A172 (cell line): ENCODE data around the gene CELF2. TPM values are rescaled to one million over a fixed set of nuclear protein-coding genes. Genes with fewer than 3 reads are reported as not detected.
"Not testable (repeated sequence)": the region's sequence is repeated elsewhere in the genome, so short reads cannot be mapped to it uniquely, and the experiment has no call there.

Experiments
- DNase-seq: peaks from one replicate; pipeline ENCODE4 v3.0.0-alpha.2; 2015; ENCODE audit warnings: low spot score
- total RNA-seq: library from RNA; depleted of rRNA; stranded (reverse); fragments of >200 nt; shearing (Covaris generic); gene quantifications from 2 replicates; pipeline ENCODE4 v1.2.3, GENCODE V29; 2014

The CELF2 gene
- total RNA-seq, 1 experiment from 2014 or later = 0.10 TPM

GRCh38 chr10:11328264-11329061 is 310.8 kb downstream of the CELF2 start:
- no peak for DNase-seq

DNA sequence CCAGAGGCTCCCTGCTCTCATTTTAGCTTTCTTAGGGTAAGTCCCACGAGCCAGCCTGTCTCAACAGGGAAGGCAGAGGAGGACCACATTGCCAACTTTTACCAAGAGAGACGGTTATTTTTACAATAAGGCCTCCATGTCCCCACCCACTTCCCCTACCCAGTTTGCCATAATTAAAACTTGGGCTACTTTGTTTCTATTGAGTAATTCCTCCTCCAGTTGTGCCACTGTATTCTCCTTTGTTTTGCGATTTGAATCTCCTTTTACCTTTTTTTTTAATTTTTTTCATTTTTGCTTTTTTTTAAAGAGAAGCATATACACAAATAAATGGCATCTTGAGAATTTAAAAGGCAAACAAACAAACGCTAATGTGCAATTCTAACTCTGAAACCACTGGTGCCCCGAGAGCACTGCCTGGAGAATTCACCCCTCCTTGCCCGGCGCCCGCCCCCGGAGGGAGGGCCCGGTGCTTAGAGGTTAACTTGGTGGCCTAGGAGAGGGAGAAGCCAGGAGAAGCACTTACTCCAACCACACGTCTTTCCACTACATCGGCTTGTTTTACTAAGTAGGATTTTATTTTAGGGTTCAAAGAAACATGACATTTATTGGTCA is 311.5 kb downstream of the CELF2 start:
- no peak for DNase-seq

DNA sequence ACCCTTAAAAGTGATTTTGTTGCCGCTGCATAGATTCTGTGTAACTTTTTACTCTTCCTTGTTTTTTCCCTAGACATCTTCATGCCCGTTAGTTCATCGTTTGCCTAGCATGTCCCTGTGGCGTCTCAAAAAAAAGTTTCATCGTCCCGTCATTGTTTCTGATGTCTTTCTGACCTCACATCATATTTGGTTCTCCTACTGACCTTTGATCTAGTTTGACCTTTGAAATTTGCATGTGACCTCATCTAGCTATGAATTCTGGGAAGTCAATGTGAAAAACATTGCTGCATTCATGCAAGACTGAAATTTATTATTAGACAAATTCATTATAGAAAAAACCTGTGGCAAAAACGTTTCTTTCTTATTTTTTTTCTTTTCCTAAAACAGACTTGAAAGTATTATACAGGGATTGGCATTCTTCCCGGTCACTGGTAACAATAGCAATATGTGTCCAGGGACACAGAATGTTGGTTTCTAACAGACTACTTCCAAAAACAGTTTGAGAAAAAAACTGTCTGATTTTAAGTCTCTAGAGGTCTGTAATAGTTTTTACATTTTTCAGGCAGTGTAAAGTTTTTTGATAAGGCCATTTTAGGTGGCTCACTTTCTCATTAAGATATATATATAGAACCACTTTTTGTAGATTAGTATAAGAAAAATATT is 312.8 kb downstream of the CELF2 start:
- DNase-seq = no peak

GRCh38 chr10:11331046-11331577 is 313.4 kb downstream of the CELF2 start:
- DNase-seq = no peak

DNA sequence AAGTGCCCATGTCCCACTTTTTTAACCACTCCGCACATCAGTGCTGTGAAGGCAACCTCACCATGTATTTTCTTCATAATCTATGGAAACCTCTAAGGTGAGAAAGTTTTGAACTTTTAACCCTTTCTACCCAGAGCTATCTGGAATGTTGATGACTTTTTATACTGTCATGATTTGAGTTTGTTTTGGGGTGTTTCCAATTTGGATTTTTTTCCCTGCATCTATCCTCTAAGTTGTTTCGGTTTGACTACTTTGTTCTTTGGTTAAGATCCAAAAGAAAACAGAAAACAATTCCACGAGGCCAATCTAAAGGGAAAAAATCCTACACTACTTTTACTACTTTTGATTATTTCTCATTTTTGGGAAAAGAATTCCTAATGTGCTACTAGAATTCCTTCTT is 314.1 kb downstream of the CELF2 start:
- DNase-seq = no peak

DNA sequence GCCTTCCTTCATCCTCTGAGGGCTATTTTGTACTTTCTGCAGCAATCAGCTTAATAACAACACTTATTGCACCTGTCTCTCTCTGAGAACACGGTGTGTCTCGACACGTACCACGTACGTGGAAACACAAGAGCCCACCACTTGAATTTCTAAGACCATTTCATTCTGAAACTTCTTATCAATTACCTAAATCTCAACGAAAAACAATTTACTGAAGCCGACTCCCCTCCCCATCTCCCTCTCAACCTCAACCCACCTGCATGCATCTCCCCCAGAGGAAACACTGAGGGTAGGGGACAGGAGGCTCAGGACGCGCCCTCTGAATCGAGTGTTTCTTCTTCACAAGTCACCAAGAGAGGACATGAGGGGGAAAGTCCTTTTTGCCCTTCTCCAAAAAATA is 315.2 kb downstream of the CELF2 start:
- no peak for DNase-seq

DNA sequence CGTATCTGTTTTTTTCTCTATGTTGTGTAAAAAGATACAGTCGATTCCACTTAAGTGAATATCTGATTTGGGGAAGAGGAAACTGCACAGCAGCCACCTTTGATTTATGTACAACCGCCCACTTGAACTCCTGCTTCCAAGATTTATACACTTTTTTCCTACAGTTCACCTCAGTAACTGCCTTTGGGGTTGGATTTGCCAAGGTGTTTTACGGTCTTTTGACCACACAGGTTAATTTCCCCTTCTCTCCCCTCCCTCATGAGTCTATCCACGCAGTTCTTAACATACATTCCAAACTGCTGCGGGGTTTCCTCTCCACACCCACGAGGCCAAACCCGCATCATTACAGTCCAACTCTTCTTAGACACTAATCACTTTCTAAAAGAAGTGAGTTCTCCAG is 316.8 kb downstream of the CELF2 start:
- no peak for DNase-seq

GRCh38 chr10:11335167-11335652 is 317.5 kb downstream of the CELF2 start:
- DNase-seq = peak; percentile 30

DNA sequence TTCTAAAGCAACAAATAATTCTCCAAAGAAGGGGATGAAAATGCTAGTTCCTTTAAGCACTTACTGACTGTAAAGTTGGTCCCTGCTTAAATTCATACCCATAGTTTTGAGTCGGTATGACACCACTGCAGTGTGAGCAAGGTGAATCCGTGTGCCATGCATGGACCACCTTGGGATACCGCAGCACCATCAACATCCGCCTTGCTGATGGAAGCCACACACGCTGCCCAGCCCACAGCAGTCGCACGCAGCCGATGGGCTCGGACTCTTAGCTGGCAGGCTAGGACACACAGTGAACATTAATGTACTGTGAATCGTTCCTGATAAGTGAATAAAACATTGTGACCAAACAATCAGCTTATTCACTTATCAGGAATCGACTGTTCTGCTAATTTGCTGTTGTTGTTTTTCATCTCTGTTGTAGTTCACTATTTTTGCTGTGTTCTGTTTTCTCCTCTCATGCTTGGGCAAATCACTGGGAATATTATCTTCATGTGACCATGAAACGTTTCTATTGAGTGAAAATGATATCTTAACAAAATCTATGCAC is 318.3 kb downstream of the CELF2 start:
- DNase-seq = no peak

- DNase-seq = no peak
Observed at GRCh38 chr10:11336722-11337162, 319.1 kb downstream of the CELF2 start.

DNA sequence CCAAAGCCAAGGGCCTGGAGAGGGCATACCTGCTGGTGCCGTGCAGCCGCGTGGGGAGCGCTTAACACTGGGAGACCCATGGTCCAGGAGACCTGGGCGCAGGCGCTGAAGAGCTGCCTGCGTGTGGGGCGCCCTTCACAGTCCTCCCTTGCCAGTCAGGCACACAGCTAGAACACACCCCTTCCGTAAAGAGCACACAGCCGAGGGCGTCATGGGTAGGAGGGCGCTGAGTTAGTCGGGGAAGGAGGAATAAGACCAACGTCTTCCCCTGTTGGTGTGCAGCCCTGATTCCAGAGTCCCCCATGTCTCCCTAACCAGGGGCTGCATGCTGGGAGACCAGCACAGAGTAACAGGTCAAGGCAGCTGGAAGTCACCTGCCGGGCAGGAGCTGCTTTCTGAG is 319.8 kb downstream of the CELF2 start:
- DNase-seq = no peak

DNA sequence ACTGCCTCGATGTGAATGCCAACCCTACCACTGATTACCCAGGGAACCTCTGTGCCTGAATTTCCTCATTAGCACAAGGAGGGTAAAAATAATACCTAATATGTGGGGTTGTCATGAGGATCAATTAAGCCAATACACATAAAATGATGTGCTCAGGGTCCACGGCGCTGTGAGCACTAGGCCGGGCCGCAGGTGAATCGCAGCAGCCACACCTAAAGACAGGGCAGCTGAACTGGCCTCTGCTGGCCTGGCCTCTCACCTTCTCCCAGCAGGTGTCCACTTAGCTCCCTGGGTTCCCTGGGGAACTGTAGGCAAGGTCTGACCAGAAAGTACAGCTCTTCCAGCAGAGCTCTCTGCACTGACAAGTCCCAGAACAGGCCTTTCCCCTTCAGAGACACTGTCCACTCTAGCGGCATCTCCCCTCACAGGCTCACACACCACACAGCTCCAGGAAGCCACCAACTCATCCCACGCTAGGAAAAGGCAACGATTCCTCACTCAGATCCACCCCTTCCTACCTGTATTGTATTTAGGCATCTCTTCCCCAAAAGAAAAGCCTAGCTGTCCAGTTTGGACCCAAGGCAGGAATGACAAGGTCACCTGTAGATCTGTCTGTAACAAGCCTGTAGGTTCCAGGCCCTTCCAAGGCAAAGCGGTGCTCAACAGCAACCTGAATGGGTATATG is 320.6 kb downstream of the CELF2 start:
- no peak for DNase-seq

DNA sequence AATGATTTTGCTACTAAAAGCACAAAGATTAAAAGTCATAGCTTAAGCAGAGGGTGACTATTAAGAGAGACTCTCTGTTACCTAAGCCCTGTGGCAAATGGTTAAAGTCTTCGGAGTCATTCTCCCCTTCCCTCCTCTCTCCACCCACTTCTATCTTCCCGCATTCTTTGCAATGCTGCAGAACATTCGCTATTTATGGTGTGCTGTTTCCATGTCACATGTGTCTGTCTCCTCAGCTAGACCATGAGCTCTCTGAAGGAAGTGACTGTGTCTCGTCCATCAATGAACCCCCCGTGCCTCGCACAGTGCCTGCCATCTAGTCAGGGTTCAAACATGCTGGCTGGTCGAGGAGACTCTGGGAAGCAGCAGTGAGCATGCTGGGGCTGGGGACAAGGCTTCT is 321.3 kb downstream of the CELF2 start:
- no peak for DNase-seq

GRCh38 chr10:11339660-11340059 is 322.0 kb downstream of the CELF2 start:
- no peak for DNase-seq

GRCh38 chr10:11341283-11341960 is 323.8 kb downstream of the CELF2 start:
- DNase-seq = no peak

DNA sequence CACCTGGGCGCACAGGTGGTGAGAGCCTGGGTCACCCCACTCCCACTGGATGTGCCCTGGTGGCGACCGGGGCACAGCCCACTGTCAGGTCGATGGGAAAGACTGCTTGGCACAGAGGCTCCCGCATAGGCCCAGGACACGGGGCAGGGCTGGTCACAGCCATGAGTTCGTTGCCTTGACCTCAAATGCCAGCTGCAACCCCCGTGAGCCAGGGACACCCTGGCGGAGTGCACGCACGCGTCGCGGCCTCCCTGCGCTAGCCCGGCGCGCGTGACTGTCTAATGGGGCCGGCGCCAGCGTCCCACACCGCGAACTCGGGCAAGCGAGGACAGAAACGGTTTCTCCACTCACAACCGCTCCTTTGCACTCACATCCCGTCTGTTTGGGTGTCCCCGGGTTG is 326.4 kb downstream of the CELF2 start:
- no peak for DNase-seq

GRCh38 chr10:11344550-11344949 is 326.9 kb downstream of the CELF2 start:
- no peak for DNase-seq

DNA sequence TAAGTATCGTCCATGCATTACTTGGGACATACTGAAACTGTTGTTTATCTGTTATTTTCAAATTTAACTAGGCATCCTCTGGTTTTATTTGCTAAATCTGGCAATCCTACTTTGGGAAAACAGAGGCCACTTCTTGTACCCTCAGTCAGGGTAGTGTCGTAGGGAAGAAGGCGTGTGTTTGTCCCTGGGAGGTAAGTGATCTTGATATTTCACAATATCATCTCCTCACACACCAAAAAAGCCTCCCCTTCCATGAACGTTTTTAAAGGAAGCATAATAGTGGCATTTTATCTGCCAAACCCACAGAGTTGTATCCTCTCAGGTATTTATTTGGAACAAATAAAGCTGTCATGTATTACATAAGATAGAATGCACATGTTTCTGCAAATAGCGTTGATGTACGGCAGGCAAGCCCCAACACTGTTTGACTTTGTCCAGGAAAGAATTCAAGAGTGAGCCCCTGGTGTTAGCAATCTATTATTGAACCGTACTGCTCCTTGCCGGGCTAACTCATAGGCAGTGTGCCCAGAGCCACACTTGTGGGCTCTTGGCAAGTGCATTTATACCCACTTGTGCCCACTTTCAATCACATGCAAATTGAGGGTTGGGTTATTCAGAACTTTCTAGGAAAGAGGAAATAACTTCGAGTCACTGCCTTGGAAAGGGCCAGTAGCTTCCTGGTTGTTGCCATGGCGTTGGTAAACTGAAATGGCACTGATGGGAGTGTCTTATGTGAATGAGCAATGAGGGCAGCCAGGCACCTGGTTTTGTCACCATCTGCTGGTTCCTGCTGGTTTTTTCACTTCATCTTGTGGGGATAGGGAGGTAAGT is 327.8 kb downstream of the CELF2 start:
- DNase-seq = peak; percentile 28

GRCh38 chr10:11347580-11347979 is 329.9 kb downstream of the CELF2 start:
- DNase-seq = not testable (repeated sequence)

DNA sequence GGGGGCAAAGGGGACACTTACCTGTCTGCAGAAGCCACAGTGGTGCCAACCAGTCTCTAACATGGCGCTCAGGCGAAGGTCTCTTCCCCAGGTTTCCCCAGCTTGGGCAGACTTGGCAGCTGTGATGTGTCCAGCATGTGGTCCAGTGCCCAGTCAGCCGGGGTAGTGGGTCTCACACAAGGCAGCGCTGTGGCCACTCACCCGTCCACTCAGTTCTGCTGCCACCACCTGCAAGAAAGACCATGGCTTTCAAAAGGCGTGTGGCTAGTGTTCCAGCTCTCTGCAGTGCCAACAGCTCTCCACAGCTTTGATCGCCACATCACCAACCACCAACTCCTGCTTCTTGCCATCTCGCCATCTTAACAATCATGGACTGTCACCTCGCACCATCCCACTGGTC is 334.1 kb downstream of the CELF2 start:
- DNase-seq = no peak
